Ishikawa (cell line): ENCODE measurements around the gene AUP1.
A peak's percentile ranks its signal among the peaks of the same experiment; 100 is the strongest.

Source experiments
- CEBPB ChIP-seq: IDR thresholded peaks from 2 replicates; pipeline ENCODE4 v1.6.1; 2012
- CREB1 ChIP-seq: IDR thresholded peaks from 2 replicates; pipeline ENCODE4 v1.6.1; 2012; ENCODE audit warnings: low read depth
- EGR1 ChIP-seq: IDR thresholded peaks from 2 replicates; pipeline ENCODE4 v1.6.1; 2012
- EP300 ChIP-seq: IDR thresholded peaks from 2 replicates; pipeline ENCODE4 v1.6.1; 2012; ENCODE audit warnings: borderline replicate concordance
- FOXM1 ChIP-seq: IDR thresholded peaks from 2 replicates; pipeline ENCODE4 v1.6.1; 2012; ENCODE audit warnings: low read depth, borderline replicate concordance
- RAD21 ChIP-seq: IDR thresholded peaks from 2 replicates; pipeline ENCODE4 v1.6.1; 2012; ENCODE audit warnings: low read depth
- TAF1 ChIP-seq: IDR thresholded peaks from 2 replicates; pipeline ENCODE4 v1.6.1; 2012; ENCODE audit warnings: low read depth, mild to moderate bottlenecking
- YY1 ChIP-seq: IDR thresholded peaks from 2 replicates; pipeline ENCODE4 v1.6.1; 2012; ENCODE audit warnings: low read depth
- TF ChIP-seq, protein P1 (sequence below): IDR thresholded peaks from 2 replicates; pipeline ENCODE4 v1.6.1; 2012
- TF ChIP-seq, protein P2 (sequence below): IDR thresholded peaks from 2 replicates; pipeline ENCODE4 v1.6.1; 2012; ENCODE audit warnings: low read depth, mild to moderate bottlenecking
- TF ChIP-seq, protein P3 (sequence below): IDR thresholded peaks from 2 replicates; pipeline ENCODE4 v1.6.1; 2012

DNA sequence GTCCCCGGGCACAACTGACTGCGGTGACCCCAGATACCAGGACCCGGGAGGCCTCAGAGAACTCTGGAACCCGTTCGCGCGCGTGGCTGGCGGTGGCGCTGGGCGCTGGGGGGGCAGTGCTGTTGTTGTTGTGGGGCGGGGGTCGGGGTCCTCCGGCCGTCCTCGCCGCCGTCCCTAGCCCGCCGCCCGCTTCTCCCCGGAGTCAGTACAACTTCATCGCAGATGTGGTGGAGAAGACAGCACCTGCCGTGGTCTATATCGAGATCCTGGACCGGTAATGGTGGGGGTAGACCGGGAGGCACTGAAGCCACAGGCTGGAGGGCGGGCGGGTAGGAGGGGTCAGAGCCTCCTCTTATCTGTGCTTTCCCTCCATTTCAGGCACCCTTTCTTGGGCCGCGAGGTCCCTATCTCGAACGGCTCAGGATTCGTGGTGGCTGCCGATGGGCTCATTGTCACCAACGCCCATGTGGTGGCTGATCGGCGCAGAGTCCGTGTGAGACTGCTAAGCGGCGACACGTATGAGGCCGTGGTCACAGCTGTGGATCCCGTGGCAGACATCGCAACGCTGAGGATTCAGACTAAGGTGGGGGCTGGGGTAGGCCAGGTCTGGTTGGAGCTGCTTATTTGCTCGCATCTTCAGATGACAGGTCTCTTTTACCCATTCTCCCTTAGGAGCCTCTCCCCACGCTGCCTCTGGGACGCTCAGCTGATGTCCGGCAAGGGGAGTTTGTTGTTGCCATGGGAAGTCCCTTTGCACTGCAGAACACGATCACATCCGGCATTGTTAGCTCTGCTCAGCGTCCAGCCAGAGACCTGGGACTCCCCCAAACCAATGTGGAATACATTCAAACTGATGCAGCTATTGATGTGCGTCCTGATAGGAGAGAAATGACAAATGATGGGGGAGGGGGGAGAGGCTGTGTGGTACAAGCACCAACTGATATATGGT lies 1.0 kb upstream of the AUP1 start:
- no peak for TF ChIP-seq CEBPB
- TF ChIP-seq RAD21: no peak
- TF ChIP-seq TAF1: no peak
- TF ChIP-seq, protein P1, sequence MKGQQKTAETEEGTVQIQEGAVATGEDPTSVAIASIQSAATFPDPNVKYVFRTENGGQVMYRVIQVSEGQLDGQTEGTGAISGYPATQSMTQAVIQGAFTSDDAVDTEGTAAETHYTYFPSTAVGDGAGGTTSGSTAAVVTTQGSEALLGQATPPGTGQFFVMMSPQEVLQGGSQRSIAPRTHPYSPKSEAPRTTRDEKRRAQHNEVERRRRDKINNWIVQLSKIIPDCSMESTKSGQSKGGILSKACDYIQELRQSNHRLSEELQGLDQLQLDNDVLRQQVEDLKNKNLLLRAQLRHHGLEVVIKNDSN: no peak
- TF ChIP-seq EP300: no peak
- TF ChIP-seq FOXM1: no peak
- TF ChIP-seq CREB1: no peak
- TF ChIP-seq, protein P2, sequence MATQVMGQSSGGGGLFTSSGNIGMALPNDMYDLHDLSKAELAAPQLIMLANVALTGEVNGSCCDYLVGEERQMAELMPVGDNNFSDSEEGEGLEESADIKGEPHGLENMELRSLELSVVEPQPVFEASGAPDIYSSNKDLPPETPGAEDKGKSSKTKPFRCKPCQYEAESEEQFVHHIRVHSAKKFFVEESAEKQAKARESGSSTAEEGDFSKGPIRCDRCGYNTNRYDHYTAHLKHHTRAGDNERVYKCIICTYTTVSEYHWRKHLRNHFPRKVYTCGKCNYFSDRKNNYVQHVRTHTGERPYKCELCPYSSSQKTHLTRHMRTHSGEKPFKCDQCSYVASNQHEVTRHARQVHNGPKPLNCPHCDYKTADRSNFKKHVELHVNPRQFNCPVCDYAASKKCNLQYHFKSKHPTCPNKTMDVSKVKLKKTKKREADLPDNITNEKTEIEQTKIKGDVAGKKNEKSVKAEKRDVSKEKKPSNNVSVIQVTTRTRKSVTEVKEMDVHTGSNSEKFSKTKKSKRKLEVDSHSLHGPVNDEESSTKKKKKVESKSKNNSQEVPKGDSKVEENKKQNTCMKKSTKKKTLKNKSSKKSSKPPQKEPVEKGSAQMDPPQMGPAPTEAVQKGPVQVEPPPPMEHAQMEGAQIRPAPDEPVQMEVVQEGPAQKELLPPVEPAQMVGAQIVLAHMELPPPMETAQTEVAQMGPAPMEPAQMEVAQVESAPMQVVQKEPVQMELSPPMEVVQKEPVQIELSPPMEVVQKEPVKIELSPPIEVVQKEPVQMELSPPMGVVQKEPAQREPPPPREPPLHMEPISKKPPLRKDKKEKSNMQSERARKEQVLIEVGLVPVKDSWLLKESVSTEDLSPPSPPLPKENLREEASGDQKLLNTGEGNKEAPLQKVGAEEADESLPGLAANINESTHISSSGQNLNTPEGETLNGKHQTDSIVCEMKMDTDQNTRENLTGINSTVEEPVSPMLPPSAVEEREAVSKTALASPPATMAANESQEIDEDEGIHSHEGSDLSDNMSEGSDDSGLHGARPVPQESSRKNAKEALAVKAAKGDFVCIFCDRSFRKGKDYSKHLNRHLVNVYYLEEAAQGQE: no peak
- TF ChIP-seq, protein P3, sequence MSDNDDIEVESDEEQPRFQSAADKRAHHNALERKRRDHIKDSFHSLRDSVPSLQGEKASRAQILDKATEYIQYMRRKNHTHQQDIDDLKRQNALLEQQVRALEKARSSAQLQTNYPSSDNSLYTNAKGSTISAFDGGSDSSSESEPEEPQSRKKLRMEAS: peak; percentile 81
- no peak for TF ChIP-seq YY1
- no peak for TF ChIP-seq EGR1
